ENCODE data around the gene ZC3H13. TPM values are rescaled to one million over a fixed set of nuclear protein-coding genes. Genes with fewer than 3 reads are reported as not detected.
A peak's percentile ranks its signal among the peaks of the same experiment; 100 is the strongest.

Gene ZC3H13
- total and polyA plus RNA-seq, 10 of the 15 experiments (the other 5 are each of a cell fraction or from before 2014, with no cell fraction given), result 10.0 to 55.9 (median 25.4) TPM

- TF ChIP-seq SKIL (IDR thresholded peaks at IDR 0.05; ENCODE audit: low read depth, poor library complexity, severe bottlenecking), result peak; percentile 22
- no peak for TF ChIP-seq ZNF217 (IDR thresholded peaks at IDR 0.05)
- no peak for TF ChIP-seq LARP7 (IDR thresholded peaks at IDR 0.05)
- TF ChIP-seq POU2F2 (IDR thresholded peaks at IDR 0.05; ENCODE audit: borderline replicate concordance, low read depth, low read length), result 0 out of 3 replicates have a peak, but pooled peaks have one; percentile 41
- peak; percentile 80; the same call in 1 of the 2 replicates for TF ChIP-seq PAX5 (IDR thresholded peaks at IDR 0.05; ENCODE audit: borderline replicate concordance, low read depth, low read length)
- no peak for TF ChIP-seq BACH1 (IDR thresholded peaks at IDR 0.05; ENCODE audit: borderline replicate concordance)
- no peak for TF ChIP-seq NBN (IDR thresholded peaks at IDR 0.05)
- no peak for TF ChIP-seq PBX3 (IDR thresholded peaks at IDR 0.05; ENCODE audit: insufficient replicate concordance, low read depth, low read length)
- TF ChIP-seq SIX5 (IDR thresholded peaks at IDR 0.05; ENCODE audit: low read depth, low read length, severe bottlenecking), result no peak
- peak; percentile 98 for TF ChIP-seq MEF2A (IDR thresholded peaks at IDR 0.05; ENCODE audit: insufficient read depth, low read depth, low read length)
- TF ChIP-seq SIN3A (IDR thresholded peaks at IDR 0.05; ENCODE audit: low read depth, low read length), result no peak
- TF ChIP-seq ZNF274 (IDR thresholded peaks at IDR 0.05; ENCODE audit: insufficient read depth, insufficient read length), result no peak
- peak; percentile 80 for TF ChIP-seq PML (IDR thresholded peaks at IDR 0.05; ENCODE audit: low read length)
- TF ChIP-seq YY1 (IDR thresholded peaks at IDR 0.05; ENCODE audit: low read depth, low read length), result no peak
- TF ChIP-seq ZNF207 (IDR thresholded peaks at IDR 0.05; ENCODE audit: borderline replicate concordance), result no peak
- no peak for TF ChIP-seq CBFB (IDR thresholded peaks at IDR 0.05; ENCODE audit: low read depth)
- TF ChIP-seq PRDM15 (CRISPR knock-in tag; IDR thresholded peaks at IDR 0.05), result no peak
- TF ChIP-seq RUNX3 (IDR thresholded peaks at IDR 0.05; ENCODE audit: low read length), result peak; percentile 91
- no peak for TF ChIP-seq TAF1 (IDR thresholded peaks at IDR 0.05; ENCODE audit: borderline replicate concordance, low read depth, low read length)
- no peak for TF ChIP-seq ZBTB11 (CRISPR knock-in tag; IDR thresholded peaks at IDR 0.05)
These were observed 19.2 kb upstream of the ZC3H13 start (continued) for GRCh38 chr13:46071590-46072249.
